Left ventricle myocardium inferior (tissue), 1 donor: ENCODE data around the gene KRT7. TPM values are rescaled to one million over a fixed set of nuclear protein-coding genes. Genes with fewer than 3 reads are reported as not detected.

ENCODE experiments used
- DNase-seq: peaks from one replicate; pipeline ENCODE4 v3.0.0-alpha.2; 2020
- H3K27ac ChIP-seq: fragments of 200-600 bp; replicated peaks from 2 replicates; pipeline ENCODE4 v1.8.0; 2021
- H3K27me3 ChIP-seq: fragments of 200-600 bp; 2 replicates; pipeline ENCODE4 v1.8.0; 2021; ENCODE audit warnings: low read depth
- H3K36me3 ChIP-seq: fragments of 200-600 bp; 2 replicates; pipeline ENCODE4 v1.8.0; 2021
- H3K4me1 ChIP-seq: fragments of 200-600 bp; 2 replicates; pipeline ENCODE4 v1.8.0; 2021
- H3K4me3 ChIP-seq: fragments of 200-600 bp; 2 replicates; pipeline ENCODE4 v1.8.0; 2021; ENCODE audit warnings: mild to moderate bottlenecking, moderate library complexity
- H3K9me3 ChIP-seq: fragments of 200-600 bp; replicated peaks from 2 replicates; pipeline ENCODE4 v1.8.0; 2021
- CTCF ChIP-seq: fragments of 200-600 bp; IDR thresholded peaks from 2 replicates; pipeline ENCODE4 v1.8.0; 2021; ENCODE audit warnings: antibody characterized with exemption, mild to moderate bottlenecking, borderline replicate concordance
- intact Hi-C: fragments of 100-400 bp; cut with micrococcal nuclease; formaldehyde crosslinking; loops from one replicate; pipeline ENCODE4 v1.11.0; 2022
- total RNA-seq: library from RNA; stranded (reverse); fragmentation: NEBNext Ultra II Directional; extraction: Animal tissue kit (Norgen Biotek cat#: 25700); gene quantifications from one replicate; pipeline ENCODE4 v1.2.1, GENCODE V29; 2021
- donor health status: DM: no; HTN: yes; CAD: no; lungs with severe emphysema.

KRT7 gene
- total RNA-seq, 1 donor from 2014 or later, result not detected

- Histone ChIP-seq H3K27me3 (peaks cover 44% of the 10 kb centered on the region), H3K36me3 (no peaks in the 10 kb centered on the region), H3K9me3 (no peaks in the 10 kb centered on the region), H3K4me3 (no peak overlapping the region), H3K4me1 (peaks cover 43% of the 10 kb centered on the region), H3K27ac (no peak overlapping the region)
- intact Hi-C loops, result no loop called here
- no peak for DNase-seq
- no peak for TF ChIP-seq CTCF
Observed at GRCh38 chr12:52247622-52248540, 14.8 kb downstream of the KRT7 start.

- intact Hi-C loops, result no loop called here
- H3K4me1 ChIP-seq, result peaks cover 38% of the 10 kb centered on the region
Observed at GRCh38 chr12:52248541-52249461, 15.8 kb downstream of the KRT7 start.

GRCh38 chr12:52249511-52250047 is 16.5 kb downstream of the KRT7 start:
- intact Hi-C loops, result no loop called here
- no peak for DNase-seq
- no peaks in the 10 kb centered on the region for H3K9me3 ChIP-seq

More at GRCh38 chr12:52248541-52249461, 15.8 kb downstream of the KRT7 start:
- DNase-seq, result peak; percentile 64
- Histone ChIP-seq H3K27me3 (peaks cover 54% of the 10 kb centered on the region), H3K36me3 (no peaks in the 10 kb centered on the region), H3K4me3 (no peak overlapping the region), H3K27ac (no peak overlapping the region), H3K9me3 (no peaks in the 10 kb centered on the region)
- no peak for TF ChIP-seq CTCF

DNA sequence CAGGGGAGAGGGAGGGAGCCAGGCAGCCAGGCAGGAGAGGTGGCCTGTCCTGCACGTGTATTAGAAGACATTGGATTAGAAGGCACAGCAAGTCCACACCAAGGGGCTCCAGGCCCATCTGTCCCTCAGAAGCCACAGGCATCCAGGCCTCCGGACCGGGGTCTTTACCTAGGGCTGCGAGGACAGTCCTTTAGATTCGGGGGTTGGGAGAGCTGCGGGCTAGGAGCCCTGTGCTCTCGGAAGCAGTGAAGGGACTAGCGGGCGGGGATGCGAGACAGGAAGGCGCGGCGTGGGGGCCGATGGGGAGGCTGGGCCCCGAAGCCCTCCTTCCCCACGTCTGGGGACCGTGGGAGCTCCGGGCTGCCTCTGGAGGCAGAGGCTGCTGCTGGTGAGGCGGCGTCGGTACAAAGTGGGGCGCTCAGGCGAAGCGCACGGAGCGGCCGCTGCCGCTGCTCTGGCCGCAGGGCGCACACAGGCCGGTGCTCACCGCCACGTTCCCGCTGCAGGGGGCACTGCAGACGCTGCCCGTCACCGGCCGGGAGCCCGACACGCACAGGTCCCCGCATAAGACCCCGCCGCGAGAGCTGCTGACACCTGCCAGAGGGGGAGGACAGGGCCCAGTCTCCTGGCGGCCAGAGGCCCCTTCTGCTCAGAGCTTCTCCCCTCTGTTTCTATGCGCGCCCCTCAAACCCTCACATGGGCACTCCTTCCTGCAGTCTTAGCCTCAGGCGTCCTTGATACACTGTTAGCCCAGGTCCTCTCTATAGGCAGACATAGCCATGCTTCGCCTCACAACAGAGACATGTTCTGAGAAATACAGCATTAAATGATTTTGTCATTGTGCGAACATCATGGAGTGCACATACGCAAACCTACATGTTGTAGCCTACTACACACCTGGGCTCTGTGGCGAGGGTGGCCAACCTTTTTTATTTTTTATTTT is 17.3 kb downstream of the KRT7 start:
- intact Hi-C loops, result no loop called here
- Histone ChIP-seq H3K27ac (no peak overlapping the region), H3K4me1 (peaks cover 28% of the 10 kb centered on the region), H3K9me3 (no peaks in the 10 kb centered on the region), H3K36me3 (no peaks in the 10 kb centered on the region), H3K27me3 (peaks cover 69% of the 10 kb centered on the region), H3K4me3 (no peak overlapping the region)
- peak; percentile 33 for TF ChIP-seq CTCF
- no peak for DNase-seq

More at GRCh38 chr12:52249511-52250047, 16.5 kb downstream of the KRT7 start:
- Histone ChIP-seq H3K27me3 (peaks cover 61% of the 10 kb centered on the region), H3K4me3 (no peak overlapping the region), H3K27ac (no peak overlapping the region), H3K36me3 (no peaks in the 10 kb centered on the region), H3K4me1 (peaks cover 30% of the 10 kb centered on the region)
- no peak for TF ChIP-seq CTCF
